Measurements from ENCODE around the gene YES1. TPM values are rescaled to one million over a fixed set of nuclear protein-coding genes. Genes with fewer than 3 reads are reported as not detected.

YES1 gene
- 10 to 100 TPM; 19.2 to 39.5 (median 29.6) TPM for total RNA-seq

DNA sequence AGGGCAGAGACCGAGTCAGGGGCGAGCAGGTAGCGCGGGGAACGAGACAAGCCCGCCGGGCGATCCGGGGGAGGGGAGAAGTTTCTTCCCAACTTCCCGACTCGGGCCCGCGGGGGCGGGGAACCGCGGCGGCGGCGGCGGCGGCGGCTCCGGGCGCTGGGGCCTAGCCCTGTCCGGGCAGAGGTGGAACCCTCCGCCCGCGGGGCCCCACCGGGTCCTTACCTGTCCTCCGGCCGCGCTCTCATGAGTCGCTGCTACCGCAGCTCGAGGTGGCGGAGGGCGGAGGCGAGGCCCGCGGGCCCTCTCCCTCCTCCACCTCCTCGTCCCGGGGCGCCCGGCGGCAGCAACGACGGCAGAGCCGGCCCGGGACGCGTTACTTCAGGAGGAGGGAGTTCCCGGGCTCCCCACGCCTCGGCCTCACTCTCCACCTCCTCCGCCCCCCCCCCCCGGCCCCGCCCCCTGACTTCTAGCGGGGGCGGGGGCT lies at the start of gene YES1:
Gene YES1, minus strand, starts transcription at position 351 of the 484 bp plus-strand sequence. CDS start 55,415 bp downstream, outside the sequence.
- TF ChIP-seq CTCF (IDR thresholded peaks at IDR 0.05 in 4 of 5, conservative IDR thresholded peaks at IDR 0.05 in 1 of 5) (no peak), POLR2A (IDR thresholded peaks at IDR 0.05) (peak in 1 of 2 donors; percentile 85)
- ATAC-seq (peak; percentile 78 to 85), DNase-seq (peak; percentile 51 to 58)
- Histone ChIP-seq H3K4me1 (peaks cover 37 to 43% of the 10 kb centered on the region in 2 donors), H3K9me3 (no peaks in the 10 kb centered on the region), H3K4me3 (peak within 1 kb of the TSS; percentile 75 to 96 (median 86)), H3K27me3 (no peaks in the 10 kb centered on the region), H3K36me3 (no peaks in the 10 kb centered on the region), H3K27ac (peak within 1 kb of the TSS; percentile 93 to 96 (median 94))
- in situ Hi-C loops (cut with MboI; ENCODE audit: low sequenced_read_pairs in 4 of 4): no loop called here
- intact Hi-C loops (cut with DNase I; ENCODE audit: low total_unique reads): loop anchor here (5.0 to 10.0 kb wide), 3 partner anchors 100 to 1843 kb away; partner anchors contain the start of genes ENOSF1, SMCHD1 and THOC1

DNA sequence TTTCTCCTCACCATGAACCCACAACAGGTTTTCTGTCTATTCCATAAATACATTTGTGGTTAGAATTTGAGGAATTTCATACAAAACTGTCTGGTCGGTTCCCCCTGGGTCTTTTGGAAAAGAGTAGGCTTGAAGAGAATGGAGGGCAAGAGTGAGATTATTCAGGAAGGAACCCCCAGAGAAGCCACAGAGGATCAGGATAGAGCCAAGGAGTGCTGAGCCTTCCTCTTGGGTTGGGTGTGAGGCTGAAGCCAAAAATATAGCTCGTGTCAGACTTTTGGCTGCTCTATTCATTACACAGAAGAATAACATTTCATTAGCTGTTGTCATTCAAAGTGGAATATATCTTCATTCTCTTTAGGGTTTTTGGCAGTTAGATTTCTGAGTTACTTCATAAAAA lies 45.9 kb upstream of the YES1 start:
- no peak overlapping the region for H3K27ac ChIP-seq
- no peak for DNase-seq
- TF ChIP-seq POLR2A (IDR thresholded peaks at IDR 0.05): no peak
- TF ChIP-seq CTCF (IDR thresholded peaks at IDR 0.05 in 4 of 5, conservative IDR thresholded peaks at IDR 0.05 in 1 of 5): no peak
- no peaks in the 10 kb centered on the region for H3K36me3 ChIP-seq
- no peaks in the 10 kb centered on the region for H3K9me3 ChIP-seq
- H3K4me3 ChIP-seq: no peak overlapping the region
- intact Hi-C loops (cut with DNase I; ENCODE audit: low total_unique reads) (no loop called here), in situ Hi-C loops (cut with MboI; ENCODE audit: low sequenced_read_pairs in 4 of 4) (loop anchor here in 2 of 4 donors (25.0 kb wide), 1 partner anchor 1679 kb away; no protein-coding TSS in a partner anchor)
- no peaks in the 10 kb centered on the region for H3K4me1 ChIP-seq
- ATAC-seq: no peak
- H3K27me3 ChIP-seq: no peaks in the 10 kb centered on the region

DNA sequence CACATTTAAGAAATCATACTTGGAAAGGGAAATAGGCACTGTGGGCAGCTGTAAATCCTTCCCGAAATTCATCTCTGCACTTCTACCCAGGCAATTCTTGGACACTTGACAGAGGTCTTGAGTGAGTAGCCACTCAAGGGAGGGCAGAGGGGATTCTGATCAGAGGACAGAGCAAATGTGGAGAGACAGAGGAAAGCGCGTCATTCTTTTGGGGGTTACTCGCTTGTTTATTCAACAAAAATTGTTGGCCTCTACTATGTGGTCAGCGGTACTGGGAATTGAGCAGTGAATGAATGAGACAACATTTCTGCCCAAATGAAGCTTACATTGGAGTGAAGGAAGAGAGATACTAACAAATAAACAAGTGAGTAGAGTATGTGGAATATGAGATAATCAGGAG lies 41.4 kb upstream of the YES1 start:
- Histone ChIP-seq H3K27me3 (no peaks in the 10 kb centered on the region), H3K27ac (no peak overlapping the region), H3K9me3 (no peaks in the 10 kb centered on the region), H3K4me3 (no peak overlapping the region), H3K36me3 (no peaks in the 10 kb centered on the region), H3K4me1 (no peaks in the 10 kb centered on the region)
- TF ChIP-seq CTCF (IDR thresholded peaks at IDR 0.05 in 4 of 5, conservative IDR thresholded peaks at IDR 0.05 in 1 of 5): no peak
- in situ Hi-C loops (cut with MboI; ENCODE audit: low sequenced_read_pairs in 4 of 4): loop anchor here in 2 of 4 donors (25.0 kb wide), 1 partner anchor 1684 kb away; no protein-coding TSS in a partner anchor
- ATAC-seq (no peak), DNase-seq (no peak)
- intact Hi-C loops (cut with DNase I; ENCODE audit: low total_unique reads): no loop called here

- no peak overlapping the region for H3K4me3 ChIP-seq
- H3K9me3 ChIP-seq: no peaks in the 10 kb centered on the region
- H3K4me1 ChIP-seq: no peaks in the 10 kb centered on the region
- H3K36me3 ChIP-seq: no peaks in the 10 kb centered on the region
- no peak for TF ChIP-seq CTCF (IDR thresholded peaks at IDR 0.05 in 4 of 5, conservative IDR thresholded peaks at IDR 0.05 in 1 of 5)
- TF ChIP-seq POLR2A (IDR thresholded peaks at IDR 0.05): no peak
- DNase-seq (no peak), ATAC-seq (no peak)
- in situ Hi-C loops (cut with MboI; ENCODE audit: low sequenced_read_pairs in 4 of 4): loop anchor here in 2 of 4 donors (25.0 kb wide), 1 partner anchor 1686 kb away; no protein-coding TSS in a partner anchor
- intact Hi-C loops (cut with DNase I; ENCODE audit: low total_unique reads): no loop called here
- no peaks in the 10 kb centered on the region for H3K27me3 ChIP-seq
- no peak overlapping the region for H3K27ac ChIP-seq
These were observed 38.9 kb upstream of the YES1 start for GRCh38 chr18:850960-851359.

All from gastrocnemius medialis (tissue), 4 donors.